Measurements from ENCODE around the gene ARHGAP10. TPM values are rescaled to one million over a fixed set of nuclear protein-coding genes. Genes with fewer than 3 reads are reported as not detected.

Gene ARHGAP10
- total RNA-seq, 1 donor from 2014 or later = 71.0 TPM

- peak; percentile 24 for DNase-seq (ENCODE audit: low spot score)
Observed at GRCh38 chr4:148030193-148030873, 298.4 kb downstream of the ARHGAP10 start.

- no peak for DNase-seq (ENCODE audit: low spot score)
Observed at GRCh38 chr4:148034813-148035212, 302.9 kb downstream of the ARHGAP10 start.

GRCh38 chr4:148041606-148042329 lies 309.9 kb downstream of the ARHGAP10 start:
- no peak for DNase-seq (ENCODE audit: low spot score)

- no peak for DNase-seq (ENCODE audit: low spot score)
Observed at GRCh38 chr4:148044089-148044911, 312.4 kb downstream of the ARHGAP10 start.

GRCh38 chr4:148044912-148045352 lies 313.0 kb downstream of the ARHGAP10 start:
- peak; percentile 27 for DNase-seq (ENCODE audit: low spot score)

GRCh38 chr4:148048598-148048997 lies 316.7 kb downstream of the ARHGAP10 start:
- peak; percentile 78 for DNase-seq (ENCODE audit: low spot score)

- DNase-seq (ENCODE audit: low spot score) = no peak
Observed at GRCh38 chr4:148051403-148051802, 319.5 kb downstream of the ARHGAP10 start.

- DNase-seq (ENCODE audit: low spot score) = no peak
Observed at GRCh38 chr4:148052448-148052847, 320.6 kb downstream of the ARHGAP10 start.

- DNase-seq (ENCODE audit: low spot score) = no peak
Observed at GRCh38 chr4:148053298-148054003, 321.6 kb downstream of the ARHGAP10 start.

GRCh38 chr4:148054275-148054674 lies 322.4 kb downstream of the ARHGAP10 start:
- DNase-seq (ENCODE audit: low spot score) = no peak

GRCh38 chr4:148055844-148056243 lies 324.0 kb downstream of the ARHGAP10 start:
- no peak for DNase-seq (ENCODE audit: low spot score)

GRCh38 chr4:148056879-148057278 lies 325.0 kb downstream of the ARHGAP10 start:
- peak; percentile 40 for DNase-seq (ENCODE audit: low spot score)

- DNase-seq (ENCODE audit: low spot score) = no peak
Observed at GRCh38 chr4:148057516-148057915, 325.6 kb downstream of the ARHGAP10 start.

GRCh38 chr4:148057984-148058859 lies 326.3 kb downstream of the ARHGAP10 start:
- DNase-seq (ENCODE audit: low spot score) = no peak

GRCh38 chr4:148059617-148060180 lies 327.8 kb downstream of the ARHGAP10 start:
- no peak for DNase-seq (ENCODE audit: low spot score)

GRCh38 chr4:148060264-148061140 lies 328.6 kb downstream of the ARHGAP10 start:
- DNase-seq (ENCODE audit: low spot score) = peak; percentile 23

GRCh38 chr4:148061141-148061481 lies 329.2 kb downstream of the ARHGAP10 start:
- DNase-seq (ENCODE audit: low spot score) = no peak

GRCh38 chr4:148061795-148062194 lies 329.9 kb downstream of the ARHGAP10 start:
- DNase-seq (ENCODE audit: low spot score) = no peak

- no peak for DNase-seq (ENCODE audit: low spot score)
Observed at GRCh38 chr4:148062301-148062950, 330.5 kb downstream of the ARHGAP10 start.
